ENCODE results near the gene AGPAT4.

AGPAT4 gene

DNA sequence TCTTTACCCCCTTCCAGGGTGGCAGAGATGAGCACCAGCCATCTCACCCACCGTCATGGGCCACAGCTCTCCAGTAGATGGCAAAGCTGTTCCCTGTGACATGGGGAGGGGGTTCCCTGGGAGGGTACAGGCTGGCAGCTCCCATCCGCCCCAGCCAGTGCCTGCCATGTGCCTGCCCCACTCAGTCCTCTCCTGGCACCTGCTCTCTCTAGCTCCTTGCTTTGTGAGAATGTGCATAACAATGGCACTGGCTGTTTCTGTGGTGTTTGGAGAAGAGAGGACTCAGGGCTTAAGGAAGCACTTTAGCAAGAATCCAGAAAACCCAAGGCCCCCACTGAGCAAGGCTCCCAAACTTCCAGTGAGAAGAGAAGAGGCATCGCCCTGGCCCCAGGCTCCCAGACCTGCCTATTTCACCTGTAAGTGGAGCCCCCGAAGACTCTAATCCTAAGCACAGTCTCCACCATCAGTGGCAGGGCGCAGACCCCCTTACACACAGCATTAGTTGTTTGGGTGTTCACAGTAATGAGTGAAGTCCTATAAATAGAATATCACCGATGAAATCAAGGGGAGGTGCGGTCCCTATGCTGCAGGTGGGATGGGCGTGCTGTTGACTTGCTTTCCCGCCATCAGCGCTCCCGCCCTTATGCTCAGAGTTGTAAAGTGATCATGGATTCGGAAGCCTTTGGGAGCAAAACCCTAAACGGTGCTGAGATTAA lies 110.2 kb downstream of the AGPAT4 start:
- no peak for DNase-seq

- no peak for DNase-seq
Observed at GRCh38 chr6:161162722-161163121, 111.1 kb downstream of the AGPAT4 start.

DNA sequence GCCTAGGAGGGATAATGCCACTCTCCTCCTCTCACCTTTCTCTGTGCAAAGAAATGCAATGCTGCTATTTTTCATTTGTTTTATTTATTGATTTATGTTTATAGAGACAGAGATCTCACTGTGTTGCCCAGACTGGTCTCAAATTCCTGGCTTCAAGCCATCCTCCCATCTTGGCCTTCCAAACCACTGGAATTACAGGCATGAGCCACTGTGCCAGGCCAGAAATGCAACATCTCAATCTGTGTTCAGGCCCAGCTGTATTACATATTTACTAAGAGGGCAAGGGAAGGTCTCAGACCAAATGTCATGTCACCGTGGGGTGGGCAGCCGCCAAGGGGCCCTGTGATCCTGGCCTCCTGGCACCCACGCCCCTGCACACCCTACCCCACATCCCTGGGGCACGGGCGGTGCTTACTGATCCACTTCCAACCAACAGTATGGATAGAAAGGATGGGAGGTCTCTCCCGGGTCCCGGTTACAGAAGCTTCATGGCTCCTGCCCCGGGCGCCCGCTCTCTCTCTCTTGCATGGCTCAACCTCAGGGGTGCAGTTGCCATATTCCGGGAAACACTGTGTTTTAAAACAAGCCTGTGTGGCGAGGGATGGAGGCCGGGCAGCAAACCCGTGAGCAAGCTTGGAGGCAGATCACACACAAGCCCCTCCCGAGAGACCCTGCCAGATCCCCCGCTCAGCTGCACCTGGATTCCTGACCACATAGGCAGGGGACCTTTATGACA lies 111.8 kb downstream of the AGPAT4 start:
- peak; percentile 80 for DNase-seq

DNA sequence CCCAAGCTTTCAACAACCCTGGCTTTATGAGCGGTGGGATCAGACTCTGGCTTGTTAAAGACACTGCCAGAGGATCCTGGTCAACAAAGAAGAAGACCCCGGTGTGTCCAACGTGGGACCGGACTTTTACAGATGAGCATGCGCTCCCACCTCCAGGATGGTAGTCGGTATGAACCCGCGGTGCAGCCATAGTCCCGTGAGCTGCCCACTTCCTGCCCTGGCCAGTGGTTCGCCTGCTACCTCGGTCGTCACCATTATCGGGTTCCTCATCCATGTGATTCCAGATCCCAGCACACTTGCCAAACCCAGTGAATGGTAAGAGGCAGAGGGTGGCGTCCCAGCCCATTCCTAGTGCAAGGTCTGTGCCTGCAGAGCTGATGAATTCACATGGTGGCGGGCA lies 112.7 kb downstream of the AGPAT4 start:
- DNase-seq = no peak

DNA sequence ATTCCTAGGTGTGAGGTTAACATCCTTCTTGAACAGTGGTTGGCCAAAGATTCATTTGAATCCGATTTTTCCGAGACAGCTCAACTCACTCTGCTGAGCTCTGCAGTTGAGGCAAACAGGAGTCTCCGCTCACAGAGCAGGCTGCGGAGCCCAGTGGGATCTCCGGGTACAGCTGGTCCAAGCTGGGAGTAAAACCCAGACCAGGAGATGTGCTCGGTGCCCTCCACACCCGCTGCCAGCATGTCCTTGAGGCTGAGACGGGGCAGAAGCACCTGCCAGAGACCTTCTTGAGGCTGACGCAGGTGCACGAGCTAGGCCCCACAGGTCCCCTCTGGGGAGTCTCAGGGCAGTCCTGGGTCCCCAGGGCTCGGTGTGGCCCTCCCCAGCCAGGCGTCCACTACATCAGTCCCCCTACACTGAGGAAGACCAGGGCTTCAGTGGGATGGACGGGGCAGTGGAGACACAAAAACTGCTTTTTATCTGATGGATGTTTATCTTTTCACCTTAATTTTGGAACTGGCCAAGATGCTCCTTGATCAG lies 119.0 kb downstream of the AGPAT4 start:
- no peak for DNase-seq

DNA sequence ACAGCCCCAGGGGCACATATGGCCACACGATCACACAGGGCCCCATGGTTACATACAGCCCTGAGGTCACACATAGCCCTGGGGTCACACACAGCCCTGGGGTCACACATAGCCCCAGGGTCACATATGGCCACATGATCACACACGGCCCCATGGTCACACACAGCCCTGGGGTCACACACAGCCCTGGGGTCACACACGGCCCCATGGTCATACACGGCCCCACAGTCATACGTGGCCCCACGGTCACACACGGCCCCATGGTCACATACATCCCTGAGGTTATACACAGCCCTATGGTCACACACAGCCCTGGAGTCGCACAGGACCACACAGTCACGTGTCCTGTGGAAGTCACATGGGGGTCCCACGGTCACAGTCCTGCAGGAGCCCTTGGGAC lies 120.1 kb downstream of the AGPAT4 start:
- DNase-seq = no peak

DNA sequence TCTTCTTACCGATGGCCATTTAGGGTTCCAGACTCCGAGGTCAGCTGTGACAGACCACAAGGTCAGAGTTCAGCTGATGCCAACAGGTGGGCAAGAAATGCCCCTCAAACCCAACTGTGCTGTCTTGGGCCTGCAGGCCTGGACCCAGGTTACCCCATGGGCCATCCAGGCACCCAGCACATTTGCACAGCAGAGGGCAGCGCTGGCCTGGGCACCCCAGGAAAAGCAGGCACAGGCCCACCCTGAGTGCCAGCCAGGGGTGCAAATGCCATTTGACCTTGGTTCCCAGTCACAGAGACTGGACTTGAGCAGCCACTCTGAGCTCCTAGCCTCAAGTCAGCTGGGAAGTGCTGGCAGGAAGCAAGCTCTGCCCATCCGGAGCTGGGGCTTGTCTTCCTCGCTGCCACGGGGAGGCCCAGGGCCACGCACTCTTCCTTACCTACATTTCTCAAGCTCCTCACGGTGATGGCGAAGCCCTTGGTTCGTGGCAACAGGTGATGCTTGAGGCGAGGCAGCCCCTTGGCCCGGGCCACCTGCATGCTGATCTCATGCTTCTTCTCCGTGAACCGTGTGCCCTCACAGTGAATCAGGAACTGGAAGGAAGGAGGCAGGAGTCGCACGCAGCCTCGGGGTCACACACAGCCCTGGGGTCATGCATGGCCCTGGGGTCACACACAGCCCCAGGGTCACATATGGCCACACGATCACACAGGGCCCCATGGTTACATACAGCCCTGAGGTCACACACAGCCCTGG lies 120.8 kb downstream of the AGPAT4 start:
- no peak for DNase-seq

DNA sequence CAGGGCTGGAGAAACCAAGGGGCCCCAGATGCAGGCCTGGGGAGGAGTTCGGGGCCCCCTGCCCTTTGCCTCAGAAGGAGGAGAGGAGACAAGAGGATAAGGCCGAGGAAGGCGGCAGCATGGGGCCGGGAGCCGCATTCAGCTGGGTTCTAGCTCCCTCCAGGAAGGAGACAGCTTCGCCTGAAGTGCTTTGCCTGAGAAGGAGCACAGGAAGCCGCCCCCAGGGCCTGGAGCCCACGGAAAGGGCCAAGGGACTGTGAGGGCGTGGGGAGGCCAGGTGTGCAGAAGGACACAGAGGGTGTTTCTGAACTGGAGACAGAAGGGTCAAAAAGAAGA lies 121.4 kb downstream of the AGPAT4 start:
- DNase-seq = no peak

GRCh38 chr6:161151660-161152526 lies 122.0 kb downstream of the AGPAT4 start:
- no peak for DNase-seq

GRCh38 chr6:161151059-161151645 lies 122.7 kb downstream of the AGPAT4 start:
- no peak for DNase-seq

- DNase-seq = no peak
Observed at GRCh38 chr6:161150566-161150965, 123.3 kb downstream of the AGPAT4 start.

GRCh38 chr6:161150136-161150535 lies 123.7 kb downstream of the AGPAT4 start:
- DNase-seq = no peak

GRCh38 chr6:161143663-161144430 lies 130.0 kb downstream of the AGPAT4 start:
- no peak for DNase-seq

DNA sequence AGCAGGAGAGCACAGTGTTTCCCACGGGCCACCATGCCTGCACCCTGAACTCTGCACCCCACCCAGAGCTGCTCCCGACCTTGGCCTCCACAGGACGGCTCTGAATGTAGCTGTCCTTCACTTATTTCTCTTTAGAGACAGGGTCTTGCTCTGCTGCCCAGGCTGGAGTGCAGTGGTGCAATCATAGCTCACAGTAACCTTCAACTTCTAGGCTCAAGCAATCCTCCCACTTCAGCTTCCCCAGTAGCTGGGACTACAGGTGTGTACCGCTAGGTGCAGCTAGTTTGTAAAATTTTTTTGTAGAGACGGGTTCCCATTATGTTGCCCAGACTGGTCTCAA lies 130.9 kb downstream of the AGPAT4 start:
- no peak for DNase-seq

DNA sequence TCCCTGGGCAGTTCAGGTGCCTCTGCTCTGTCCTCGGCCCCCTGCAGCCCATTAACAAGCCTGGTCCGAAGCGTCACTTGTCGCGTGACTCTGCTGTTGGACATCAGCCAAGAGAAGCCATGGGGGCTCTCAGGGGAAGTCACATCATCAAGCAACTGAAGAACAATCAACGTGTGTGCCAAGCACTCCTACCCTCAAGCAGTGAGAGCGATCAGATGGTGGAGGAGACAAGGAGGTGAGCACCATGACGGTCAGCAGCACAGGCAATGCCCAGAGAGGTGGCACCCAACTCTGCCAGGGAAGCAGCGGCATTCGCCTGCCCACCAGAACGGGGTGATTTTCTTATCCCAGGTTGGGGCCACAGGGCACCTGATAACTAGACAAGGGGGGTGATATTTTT lies 132.7 kb downstream of the AGPAT4 start:
- DNase-seq = peak; percentile 16

DNA sequence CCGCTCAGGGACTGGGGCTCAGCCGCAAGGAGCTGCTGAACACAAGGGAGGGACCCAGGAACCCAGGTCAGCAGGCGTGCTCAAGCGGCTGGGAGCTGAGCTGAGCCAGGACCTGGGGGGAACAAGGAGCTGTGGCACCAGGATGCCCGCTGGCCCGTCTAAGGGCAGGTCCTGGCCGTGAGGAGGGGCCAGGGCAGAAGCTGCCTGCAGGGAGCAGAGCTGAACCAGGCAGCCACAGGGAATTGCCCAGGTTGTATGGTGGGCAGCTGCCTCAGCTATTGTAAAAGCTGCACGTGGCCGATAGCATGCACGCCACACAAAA lies 133.3 kb downstream of the AGPAT4 start:
- no peak for DNase-seq

DNA sequence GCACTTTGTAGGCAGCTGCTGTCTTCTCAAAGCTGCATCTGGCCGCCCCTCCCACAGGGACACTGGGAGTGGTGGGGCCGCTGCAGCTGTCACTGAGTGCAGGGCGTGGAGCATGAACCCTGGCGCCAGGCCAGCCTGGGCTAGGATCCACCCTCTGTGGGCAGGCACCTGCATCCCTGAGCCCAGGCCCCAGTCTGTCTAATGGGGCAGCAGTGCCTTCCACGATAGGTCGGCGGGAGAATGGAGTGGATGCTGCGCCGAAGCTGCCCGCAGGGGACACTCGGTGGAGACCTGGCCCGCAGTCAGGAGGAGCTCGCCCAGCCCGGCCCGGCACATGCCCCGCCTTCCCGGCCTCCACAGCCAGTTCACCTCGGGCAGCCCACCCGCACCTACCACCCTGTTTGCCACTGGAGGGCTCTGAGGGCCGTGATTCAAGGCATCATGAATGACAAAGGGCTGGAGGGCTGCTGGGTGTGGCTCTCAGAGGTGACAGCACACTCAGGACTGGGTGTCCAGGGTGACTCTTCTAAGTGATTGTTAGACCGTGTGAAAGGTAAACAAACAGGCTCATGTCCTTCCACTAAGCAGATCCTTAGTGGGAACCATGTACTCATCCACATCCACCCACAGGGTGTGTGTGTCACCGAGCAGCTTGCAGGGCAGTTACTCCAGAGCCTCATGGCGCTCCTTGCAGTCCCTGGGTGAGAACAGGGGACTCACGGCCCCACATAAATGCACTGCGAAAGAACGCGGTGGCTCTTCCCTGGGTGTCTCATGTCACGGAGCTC lies 133.9 kb downstream of the AGPAT4 start:
- no peak for DNase-seq

DNA sequence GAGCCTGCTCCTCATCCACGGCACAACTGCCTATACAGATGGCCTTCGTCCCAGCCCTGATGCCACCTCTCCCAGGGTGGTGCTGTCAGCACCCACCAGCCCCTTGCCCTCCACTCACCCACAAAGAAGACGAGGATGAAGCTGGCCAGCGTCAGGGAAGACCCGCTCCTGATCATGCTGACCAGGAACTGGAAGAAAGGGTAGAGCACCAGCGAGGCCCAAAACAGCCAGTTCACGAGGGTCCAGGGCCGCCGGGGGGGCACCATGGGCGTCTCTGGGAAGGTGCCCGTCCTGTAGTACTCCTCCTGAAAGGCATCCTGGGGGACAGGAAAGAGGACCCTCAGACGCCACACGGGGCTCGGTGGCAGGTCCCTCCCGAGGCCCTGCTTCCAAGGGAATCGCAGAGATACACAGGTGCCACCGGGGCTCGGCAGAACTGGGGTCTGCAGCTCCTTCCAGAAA lies 134.5 kb downstream of the AGPAT4 start:
- DNase-seq = no peak

DNA sequence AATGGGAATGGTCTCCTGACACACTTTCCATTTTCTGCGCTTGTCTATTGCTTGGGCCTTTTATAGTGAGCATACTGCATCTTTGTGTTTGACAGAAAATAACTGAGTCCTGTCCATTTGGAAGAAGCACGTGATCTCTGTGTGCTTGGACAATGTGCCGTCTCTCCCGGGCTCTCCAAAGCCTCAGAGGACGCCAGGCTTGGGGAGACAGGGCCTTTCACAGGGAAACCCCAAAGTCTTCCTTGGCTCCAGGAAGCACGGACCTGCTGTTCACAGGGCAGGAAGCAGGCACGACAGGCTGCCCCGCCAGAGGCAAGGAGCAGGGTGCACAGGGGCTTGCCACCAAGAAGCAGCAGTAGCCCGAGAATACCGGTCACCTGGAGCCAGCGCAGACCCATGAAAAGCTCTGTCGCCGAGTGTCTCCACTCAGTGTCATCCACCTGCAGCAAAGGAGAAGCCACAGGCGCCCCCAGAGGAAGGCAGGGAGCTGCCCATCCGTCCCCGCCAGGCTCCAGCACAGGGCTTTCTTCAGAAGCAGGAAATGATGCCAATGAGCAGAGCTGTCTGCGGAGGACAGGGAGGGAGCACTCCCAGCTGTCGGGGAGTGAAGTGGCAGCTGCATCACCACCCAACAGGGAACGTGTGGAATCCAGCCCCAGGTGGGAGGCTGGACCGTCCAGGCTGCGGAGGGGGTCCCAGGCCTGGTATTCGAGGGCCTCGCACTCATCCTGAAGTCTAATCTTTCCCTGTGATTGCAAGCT lies 135.1 kb downstream of the AGPAT4 start:
- DNase-seq = no peak

Measured in fibroblast of skin of scalp (primary cell).